Adrenal gland (tissue), 12 donors: ENCODE data around the gene UBALD2. TPM values are rescaled to one million over a fixed set of nuclear protein-coding genes. Genes with fewer than 3 reads are reported as not detected.

Source experiments
- DNase-seq, 7 donors: peaks; one replicate each; pipeline ENCODE4 v3.0.0-alpha.2; 2019 to 2020
- H3K27ac ChIP-seq, 5 donors: fragments of 200-600 bp; sonication (generic) in 4 of 5; 1 replicate in 3 of 5; 2 replicates in 2 of 5; pipeline versions ENCODE4 v1.5.1 to v1.8.0; 2016 to 2020; ENCODE audit warnings: mild to moderate bottlenecking in 1 of 5
- H3K27me3 ChIP-seq: fragments of 200-600 bp; 2 replicates; pipeline ENCODE4 v1.8.0; 2021
- H3K36me3 ChIP-seq, 2 donors: fragments of 200-600 bp; replicated peaks in 1 of 2; 1 replicate in 1 of 2; 2 replicates in 1 of 2; pipeline versions ENCODE4 v1.5.1 to v1.8.0; 2018 to 2022
- H3K4me1 ChIP-seq, 2 donors: fragments of 200-600 bp; replicated peaks in 1 of 2; 1 replicate in 1 of 2; 2 replicates in 1 of 2; pipeline versions ENCODE4 v1.5.1 to v1.8.0; 2018 to 2021
- H3K4me3 ChIP-seq, 4 donors: fragments of 200-600 bp; sonication (generic) in 3 of 4; one replicate each; pipeline ENCODE4 v1.5.1; 2016 to 2018
- H3K9me3 ChIP-seq, 3 donors: fragments of 200-600 bp; sonication (generic) in 1 of 3; replicated peaks in 1 of 3; 1 replicate in 2 of 3; 2 replicates in 1 of 3; pipeline versions ENCODE4 v1.5.1 to v1.8.0; 2016 to 2021
- CTCF ChIP-seq, 6 experiments: fragments of 450-650 bp in 4 of 6; fragments of 200-600 bp in 2 of 6; sonication (generic) in 1 of 6; IDR thresholded peaks; 1 replicate in 5 of 6; 2 replicates in 1 of 6; pipeline versions ENCODE4 v1.5.1 to v1.8.0; 2016 to 2021; ENCODE audit warnings: antibody characterized with exemption in 6 of 6, mild to moderate bottlenecking in 2 of 6, moderate library complexity in 1 of 6
- POLR2A ChIP-seq, 2 donors: fragments of 450-650 bp; IDR thresholded peaks; one replicate each; pipeline ENCODE4 v1.6.1; 2017; ENCODE audit warnings: antibody characterized with exemption in 2 of 2, mild to moderate bottlenecking in 2 of 2, moderate library complexity in 1 of 2
- WGBS, 4 donors: extraction: QIAGEN DNeasy Blood & Tissue Kit in 2 of 4; methylation state at CpG; one replicate each; pipeline versions ENCODE4 v1.1.5 to v1.1.7; 2013 to 2017; 5-methylcytosine and 5-hydroxymethylcytosine counted together
- intact Hi-C, 2 donors: fragments of 100-400 bp; cut with DNase I; formaldehyde crosslinking; loops; one replicate each; pipeline versions ENCODE4 v1.14.1 to v1.15.0; 2022 to 2023
- polyA plus RNA-seq, 3 donors: library from polyadenylated mRNA; stranded (reverse); fragments of 200-250 nt in 2 of 3; fragments of 350-450 nt in 1 of 3; fragmentation: Illumina TruSeq in 1 of 3; extraction: RNeasy Lipid Tissue Mini Kit (QIAGEN cat#74804) in 1 of 3; gene quantifications; one replicate each; pipeline ENCODE4 v1.2.3, GENCODE V29; 2013 to 2014
- total RNA-seq, 9 donors: library from RNA; depleted of rRNA in 4 of 9; stranded (reverse); fragments of >200 nt in 4 of 9; fragments of 120-200 nt in 1 of 9; fragmentation: NEBNext Ultra II Directional in 1 of 9; extraction: Animal tissue kit (Norgen Biotek cat#: 25700) in 1 of 9; gene quantifications; one replicate each; pipeline versions ENCODE4 v1.1.0 to v1.2.4, GENCODE V29; 2013 to 2023
- donor health status: healthy with polysubstance abuse.
- donor health status: Bipolar disorder and iron deficiency.
- donor health status: DM: yes; HTN: yes; CAD: no.
- donor health status: DM: no; HTN: no; CAD: no.
- donor health status: DM: no; HTN: no; CAD: no.
- donor health status: DM: yes; HTN: yes; CAD: no.

The UBALD2 gene
- total and polyA plus RNA-seq, 12 donors, result 5.2 to 71.2 (median 14.3) TPM

GRCh38 chr17:76307299-76307965, 42.3 kb downstream of the UBALD2 start:
- Histone ChIP-seq H3K36me3 (peaks cover 0 to 19% of the 10 kb centered on the region in 2 donors), H3K4me3 (no peak overlapping the region), H3K9me3 (no peaks in the 10 kb centered on the region), H3K27ac (no peak overlapping the region), H3K4me1 (no peaks in the 10 kb centered on the region), H3K27me3 (no peaks in the 10 kb centered on the region)
- TF ChIP-seq CTCF (IDR thresholded peaks at IDR 0.05) (no peak), POLR2A (IDR thresholded peaks at IDR 0.05) (no peak)
- DNase-seq, result no peak
- WGBS, 4 donors, result 95 to 98% (median 96%) methylated on average over 27 to 58 of the region's 58 CpGs
- intact Hi-C loops, result loop anchor here in 1 of 2 donors (5.0 kb wide), 1 partner anchor 90 kb away; no protein-coding TSS in a partner anchor

- intact Hi-C loops, result loop anchor here in 1 of 2 donors (5.0 kb wide), 1 partner anchor 89 kb away; no protein-coding TSS in a partner anchor
- H3K4me1 ChIP-seq, result no peaks in the 10 kb centered on the region
- no peaks in the 10 kb centered on the region for H3K9me3 ChIP-seq
- no peak for DNase-seq
- no peak within 1 kb of the TSS for H3K4me3 ChIP-seq
- peaks cover 0 to 24% of the 10 kb centered on the region in 2 donors for H3K36me3 ChIP-seq
- WGBS, 4 donors, result 93 to 98% (median 96%) methylated on average over 3 to 44 of the region's 44 CpGs
- no peak within 1 kb of the TSS for H3K27ac ChIP-seq
- TF ChIP-seq POLR2A (IDR thresholded peaks at IDR 0.05), result no peak
- no peak for TF ChIP-seq CTCF (IDR thresholded peaks at IDR 0.05)
- H3K27me3 ChIP-seq, result no peaks in the 10 kb centered on the region
These were observed 42.8 kb downstream of the UBALD2 start, which contains the start of gene QRICH2 for GRCh38 chr17:76307966-76308338. QRICH2 (minus strand) TSS chr17:76308276; CDS start chr17:76307998, 278 bp downstream.

GRCh38 chr17:76309461-76309860, 44.3 kb downstream of the UBALD2 start:
- TF ChIP-seq CTCF (IDR thresholded peaks at IDR 0.05), result no peak
- TF ChIP-seq POLR2A (IDR thresholded peaks at IDR 0.05), result no peak
- DNase-seq, result no peak
- WGBS, 4 donors, result 84 to 96% (median 90%) methylated on average over 4 of the region's 4 CpGs
- H3K4me3 ChIP-seq, result no peak overlapping the region
- peaks cover 0 to 34% of the 10 kb centered on the region in 2 donors for H3K36me3 ChIP-seq
- no peaks in the 10 kb centered on the region for H3K4me1 ChIP-seq
- H3K27me3 ChIP-seq, result no peaks in the 10 kb centered on the region
- H3K27ac ChIP-seq, result no peak overlapping the region
- intact Hi-C loops, result loop anchor here in 1 of 2 donors (5.0 kb wide), 1 partner anchor 88 kb away; no protein-coding TSS in a partner anchor
- no peaks in the 10 kb centered on the region for H3K9me3 ChIP-seq

- no peak for DNase-seq
- 76 to 88% (median 79%) methylated on average over 9 of the region's 9 CpGs for WGBS, 4 donors
- TF ChIP-seq CTCF (IDR thresholded peaks at IDR 0.05) (no peak), POLR2A (IDR thresholded peaks at IDR 0.05) (no peak)
- no peak overlapping the region for H3K27ac ChIP-seq
- H3K36me3 ChIP-seq, result peaks cover 0 to 34% of the 10 kb centered on the region in 2 donors
- intact Hi-C loops, result no loop called here
- H3K4me3 ChIP-seq, result no peak overlapping the region
- no peaks in the 10 kb centered on the region for H3K4me1 ChIP-seq
- H3K27me3 ChIP-seq, result no peaks in the 10 kb centered on the region
- no peaks in the 10 kb centered on the region for H3K9me3 ChIP-seq
These were observed 47.6 kb downstream of the UBALD2 start for GRCh38 chr17:76312735-76313134.
